Ectodermal cell (in vitro differentiated cells): ENCODE measurements around the gene FGD3.

Experiments used
- H3K27ac ChIP-seq: 2 replicates; pipeline ENCODE4 v1.7.0; 2013; ENCODE audit warnings: mild to moderate bottlenecking, low read depth, low read length; ENCODE audit not compliant: insufficient read depth, poor library complexity, severe bottlenecking
- H3K27me3 ChIP-seq: 2 replicates; pipeline ENCODE4 v1.7.0; 2013; ENCODE audit warnings: mild to moderate bottlenecking, low read length; ENCODE audit not compliant: insufficient read depth, control insufficient read depth, poor library complexity, severe bottlenecking
- H3K36me3 ChIP-seq: one replicate; pipeline ENCODE4 v1.7.0; 2013; ENCODE audit warnings: low read length; ENCODE audit not compliant: control insufficient read depth, insufficient read depth
- H3K4me1 ChIP-seq: one replicate; pipeline ENCODE4 v1.7.0; 2013; ENCODE audit warnings: low read length; ENCODE audit not compliant: control insufficient read depth, insufficient read depth
- H3K4me3 ChIP-seq: 2 replicates; pipeline ENCODE4 v1.7.0; 2013; ENCODE audit warnings: low read depth, low read length, control low read depth; ENCODE audit not compliant: insufficient read depth
- H3K9me3 ChIP-seq: 2 replicates; pipeline ENCODE4 v1.7.0; 2013; ENCODE audit warnings: mild to moderate bottlenecking, low read length, moderate library complexity; ENCODE audit not compliant: control insufficient read depth
- WGBS, 2 experiments: methylation state at CpG; one replicate each; pipeline ENCODE4 v1.1.7; 2013; ENCODE audit warnings: missing lambda C conversion rate in 2 of 2; 5-methylcytosine and 5-hydroxymethylcytosine counted together

Gene FGD3

DNA sequence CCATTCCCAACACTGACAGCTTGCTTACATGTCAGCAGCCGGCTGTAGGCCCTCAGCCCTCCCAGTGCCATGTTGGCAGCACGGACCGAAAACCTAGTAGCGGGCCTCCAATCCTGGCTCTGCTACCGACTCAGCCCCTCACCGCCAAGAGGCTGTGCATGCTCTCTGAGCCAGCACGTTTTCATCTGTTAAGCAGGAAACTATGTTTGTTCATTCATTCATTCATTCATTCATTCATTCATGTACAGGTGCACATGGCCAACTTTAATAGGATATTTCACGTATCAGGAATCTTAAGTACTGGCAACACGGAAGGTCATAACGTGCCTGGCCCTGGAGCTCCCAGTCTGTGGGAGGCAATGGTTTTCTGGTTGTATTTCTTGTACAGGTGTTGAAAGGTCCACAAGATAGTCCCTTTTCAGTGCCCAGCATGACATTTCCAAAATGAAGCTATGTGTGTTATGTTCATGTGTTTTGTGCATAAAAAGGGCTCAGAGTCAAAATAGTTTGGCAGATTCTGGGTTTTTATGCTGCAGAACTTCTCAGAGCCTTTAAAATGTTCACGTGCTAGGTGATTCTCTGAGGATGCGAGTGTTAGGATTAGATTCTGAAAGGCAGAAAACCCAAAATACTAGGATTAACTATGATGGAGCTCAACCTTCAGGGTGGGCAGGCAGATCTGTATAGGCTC, 128.9 kb downstream of the FGD3 start:
- Histone ChIP-seq H3K4me3 (no peak overlapping the region), H3K9me3 (no peaks in the 10 kb centered on the region), H3K4me1 (no peaks in the 10 kb centered on the region), H3K27ac (no peak overlapping the region), H3K36me3 (no peaks in the 10 kb centered on the region), H3K27me3 (no peaks in the 10 kb centered on the region)
- WGBS, 2 experiments, result 93% methylated on average over 12 of the region's 12 CpGs

DNA sequence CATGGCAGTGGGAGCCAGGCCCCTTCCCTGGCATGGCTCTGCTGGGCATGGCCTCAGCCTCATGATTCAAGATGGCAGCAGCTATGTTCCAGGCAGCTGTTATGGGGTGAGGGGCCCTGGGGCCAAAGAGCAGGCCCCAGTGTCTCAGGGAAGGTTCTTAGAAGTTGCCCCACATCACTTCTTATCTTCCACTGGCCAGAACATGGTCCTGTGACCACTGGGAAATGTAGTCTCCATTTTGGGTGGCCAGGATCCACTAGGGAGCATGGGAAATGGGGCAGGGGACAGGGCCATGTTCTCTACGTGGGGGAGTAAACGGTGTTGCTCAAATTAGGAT, 129.4 kb downstream of the FGD3 start:
- no peak overlapping the region for H3K27ac ChIP-seq
- no peak overlapping the region for H3K4me3 ChIP-seq
- no peaks in the 10 kb centered on the region for H3K36me3 ChIP-seq
- no peaks in the 10 kb centered on the region for H3K9me3 ChIP-seq
- WGBS, 2 experiments, result 94 to 99% methylated on average over 2 of the region's 2 CpGs
- H3K27me3 ChIP-seq, result no peaks in the 10 kb centered on the region
- H3K4me1 ChIP-seq, result no peaks in the 10 kb centered on the region

- H3K9me3 ChIP-seq, result no peaks in the 10 kb centered on the region
- H3K27ac ChIP-seq, result no peak overlapping the region
- no peaks in the 10 kb centered on the region for H3K36me3 ChIP-seq
- H3K4me3 ChIP-seq, result no peak overlapping the region
- no peaks in the 10 kb centered on the region for H3K4me1 ChIP-seq
- H3K27me3 ChIP-seq, result no peaks in the 10 kb centered on the region
- 88 to 93% methylated on average over 1 of the region's 1 CpG for WGBS, 2 experiments
These were observed 130.0 kb downstream of the FGD3 start for GRCh38 chr9:93077367-93077766.

DNA sequence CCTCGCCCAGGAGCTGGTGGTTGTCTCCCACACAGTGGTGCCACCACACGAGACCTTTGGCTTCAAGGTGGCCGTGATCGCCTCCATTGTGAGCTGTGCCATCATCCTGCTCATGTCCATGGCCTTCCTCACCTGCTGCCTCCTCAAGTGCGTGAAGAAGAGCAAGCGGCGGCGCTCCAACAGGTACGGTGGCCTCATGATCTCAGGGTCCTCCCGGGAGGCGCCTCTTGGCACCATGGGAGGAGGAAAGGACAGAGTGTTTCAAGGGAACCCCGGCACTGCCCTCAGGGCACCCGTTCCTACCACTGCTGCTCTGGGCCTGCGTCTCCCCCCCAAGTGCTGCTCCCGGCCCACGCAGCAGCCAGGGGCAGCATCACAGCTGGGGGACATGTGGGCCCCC, 130.5 kb downstream of the FGD3 start:
- WGBS, 2 experiments, result 95 to 96% methylated on average over 16 of the region's 16 CpGs
- no peaks in the 10 kb centered on the region for H3K4me1 ChIP-seq

DNA sequence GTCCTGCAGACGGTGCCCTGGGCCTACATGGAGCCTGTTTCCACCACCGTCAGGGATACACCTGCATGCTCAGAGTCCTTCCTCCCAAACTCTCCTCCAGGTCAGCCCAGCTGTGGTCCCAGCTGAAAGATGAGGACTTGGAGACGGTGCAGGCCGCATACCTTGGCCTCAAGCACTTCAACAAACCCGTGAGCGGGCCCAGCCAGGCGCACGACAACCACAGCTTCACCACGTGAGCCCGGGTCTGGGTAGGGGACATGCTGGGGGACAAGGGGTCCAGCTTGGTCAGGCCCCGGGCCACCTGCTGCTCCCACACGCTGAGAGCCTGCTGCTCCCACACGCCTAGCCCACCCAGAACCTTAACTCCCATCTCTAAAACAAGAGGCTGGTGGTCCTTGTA, 132.0 kb downstream of the FGD3 start:
- no peaks in the 10 kb centered on the region for H3K36me3 ChIP-seq
- H3K9me3 ChIP-seq, result no peaks in the 10 kb centered on the region
- no peak overlapping the region for H3K4me3 ChIP-seq
- no peaks in the 10 kb centered on the region for H3K27me3 ChIP-seq
- H3K4me1 ChIP-seq, result no peaks in the 10 kb centered on the region
- WGBS, 2 experiments, result 92 to 94% methylated on average over 13 of the region's 13 CpGs
- H3K27ac ChIP-seq, result no peak overlapping the region

More for the DNA sequence above, 130.5 kb downstream of the FGD3 start:
- Histone ChIP-seq H3K4me3 (no peak overlapping the region), H3K27me3 (no peaks in the 10 kb centered on the region), H3K36me3 (no peaks in the 10 kb centered on the region), H3K27ac (no peak overlapping the region), H3K9me3 (no peaks in the 10 kb centered on the region)

- H3K36me3 ChIP-seq, result no peaks in the 10 kb centered on the region
- 88 to 89% methylated on average over 9 of the region's 9 CpGs for WGBS, 2 experiments
These were observed 133.1 kb downstream of the FGD3 start for GRCh38 chr9:93080406-93080805.

GRCh38 chr9:93081081-93081529, 133.8 kb downstream of the FGD3 start:
- no peak overlapping the region for H3K27ac ChIP-seq
- no peaks in the 10 kb centered on the region for H3K4me1 ChIP-seq
- H3K36me3 ChIP-seq, result no peaks in the 10 kb centered on the region
- 95 to 96% methylated on average over 10 of the region's 10 CpGs for WGBS, 2 experiments
- H3K4me3 ChIP-seq, result no peak overlapping the region
- H3K27me3 ChIP-seq, result no peaks in the 10 kb centered on the region
- H3K9me3 ChIP-seq, result no peaks in the 10 kb centered on the region

More at GRCh38 chr9:93080406-93080805, 133.1 kb downstream of the FGD3 start:
- H3K4me3 ChIP-seq, result no peak overlapping the region
- H3K27me3 ChIP-seq, result no peaks in the 10 kb centered on the region
- no peak overlapping the region for H3K27ac ChIP-seq
- H3K4me1 ChIP-seq, result no peaks in the 10 kb centered on the region
- H3K9me3 ChIP-seq, result no peaks in the 10 kb centered on the region

GRCh38 chr9:93081931-93082330, 134.6 kb downstream of the FGD3 start:
- H3K4me3 ChIP-seq, result no peak overlapping the region
- no peaks in the 10 kb centered on the region for H3K4me1 ChIP-seq
- WGBS, 2 experiments, result 94 to 96% methylated on average over 3 of the region's 3 CpGs
- no peak overlapping the region for H3K27ac ChIP-seq
- no peaks in the 10 kb centered on the region for H3K9me3 ChIP-seq
- no peaks in the 10 kb centered on the region for H3K36me3 ChIP-seq
- no peaks in the 10 kb centered on the region for H3K27me3 ChIP-seq

DNA sequence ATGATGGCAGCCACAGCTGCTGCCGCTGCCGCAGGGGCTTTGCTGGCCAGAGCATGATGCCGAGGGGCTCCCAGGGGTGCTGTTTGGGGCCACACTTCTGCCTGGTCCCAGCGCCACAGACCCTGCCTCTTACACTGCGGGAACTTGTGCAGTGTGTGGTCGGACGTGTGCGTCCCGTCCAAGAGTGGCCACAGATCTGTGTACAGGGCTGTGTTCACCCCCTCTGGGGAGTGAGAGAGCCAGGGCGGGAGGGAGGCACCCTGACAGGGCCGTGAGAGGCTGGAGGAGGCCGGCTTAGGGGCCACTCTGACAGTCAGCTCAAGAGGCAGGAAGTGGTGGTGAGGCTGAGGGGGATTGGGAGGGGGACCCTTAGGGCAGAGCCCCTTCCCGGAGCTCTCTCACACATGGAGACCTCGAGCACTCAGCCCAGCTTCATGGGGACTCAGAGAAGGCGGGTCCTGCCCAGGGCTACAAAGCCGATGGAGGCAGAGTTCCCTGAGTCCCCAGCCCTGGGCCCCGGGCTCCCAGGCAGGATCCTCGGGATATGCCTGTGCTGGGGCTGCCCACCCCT, 135.6 kb downstream of the FGD3 start:
- Histone ChIP-seq H3K27ac (no peak overlapping the region), H3K4me1 (no peaks in the 10 kb centered on the region), H3K27me3 (no peaks in the 10 kb centered on the region), H3K4me3 (no peak overlapping the region), H3K9me3 (no peaks in the 10 kb centered on the region), H3K36me3 (no peaks in the 10 kb centered on the region)
- WGBS, 2 experiments, result 86% methylated on average over 18 of the region's 18 CpGs

DNA sequence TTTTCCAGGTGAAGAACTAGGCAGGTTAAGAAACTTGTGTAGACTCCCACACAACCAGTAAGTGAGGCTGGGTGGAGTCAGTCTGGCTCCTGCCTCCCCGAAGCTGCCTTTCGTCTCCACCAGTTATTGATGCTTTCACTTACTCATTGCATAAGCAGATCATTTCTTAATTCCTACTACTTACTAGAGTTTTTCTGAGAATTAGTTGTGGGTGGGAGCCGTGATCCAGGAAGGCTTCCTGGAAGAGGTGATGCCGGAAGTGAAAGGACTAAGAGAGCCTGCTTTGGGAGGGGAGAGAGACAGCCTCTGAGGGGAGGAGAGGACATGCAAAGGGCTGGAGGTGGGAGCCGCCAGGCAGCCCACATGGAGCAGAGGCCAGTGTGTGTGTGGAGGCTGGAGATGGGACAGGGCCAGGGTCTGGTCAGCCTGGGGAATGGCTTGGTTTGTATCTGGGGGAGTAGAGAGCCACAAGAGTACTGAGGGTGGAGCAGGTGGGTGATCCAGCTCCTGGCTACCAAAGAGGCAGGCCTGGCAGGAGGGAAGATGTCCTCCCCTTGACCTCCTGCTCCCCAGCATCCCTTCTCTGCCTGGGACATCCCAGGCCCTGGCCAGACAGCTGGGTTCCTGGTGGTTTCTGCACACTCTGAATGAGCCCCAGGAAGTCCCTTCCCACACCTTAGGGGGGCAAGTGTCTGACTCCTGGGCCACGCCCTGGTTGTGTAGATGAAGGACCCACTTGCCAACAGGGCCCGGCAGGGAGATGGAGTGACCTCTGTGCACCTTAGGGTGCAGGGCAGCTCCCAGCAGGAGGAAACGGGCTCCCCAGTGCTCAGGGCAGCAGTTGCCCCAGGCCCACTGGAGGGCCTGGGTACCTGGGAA, 136.5 kb downstream of the FGD3 start:
- Histone ChIP-seq H3K27ac (no peak overlapping the region), H3K9me3 (no peaks in the 10 kb centered on the region), H3K4me1 (no peaks in the 10 kb centered on the region), H3K4me3 (no peak overlapping the region), H3K36me3 (no peaks in the 10 kb centered on the region), H3K27me3 (no peaks in the 10 kb centered on the region)
- 89 to 93% methylated on average over 8 of the region's 8 CpGs for WGBS, 2 experiments
